Left kidney (tissue), 2 donors: ENCODE measurements around the gene FAS. TPM values are rescaled to one million over a fixed set of nuclear protein-coding genes. Genes with fewer than 3 reads are reported as not detected.

ENCODE experiments used
- DNase-seq: peaks from one replicate; pipeline ENCODE4 v3.0.0-alpha.2; 2013
- polyA plus RNA-seq: library from polyadenylated mRNA; unstranded; fragments of 120-200 nt; gene quantifications from one replicate; pipeline ENCODE4 v1.2.1, GENCODE V29; 2013; ENCODE audit not compliant: insufficient read length

The FAS gene
- polyA plus RNA-seq, 1 donor = 13.4 TPM

GRCh38 chr10:88968391-88968790, 22.2 kb upstream of the FAS start:
- DNase-seq = no peak

GRCh38 chr10:88971221-88972061, 19.2 kb upstream of the FAS start:
- DNase-seq = no peak

- no peak for DNase-seq
Measured at GRCh38 chr10:88974012-88974411, 16.6 kb upstream of the FAS start.

GRCh38 chr10:88974446-88975376, 15.9 kb upstream of the FAS start:
- no peak for DNase-seq

- no peak for DNase-seq
Measured at GRCh38 chr10:88975377-88975720, 15.2 kb upstream of the FAS start.

GRCh38 chr10:88978463-88978862, 12.1 kb upstream of the FAS start:
- no peak for DNase-seq

GRCh38 chr10:88979153-88979562, 11.4 kb upstream of the FAS start:
- DNase-seq = no peak

GRCh38 chr10:88979603-88980002, 11.0 kb upstream of the FAS start:
- DNase-seq = no peak

- DNase-seq = no peak
Measured at GRCh38 chr10:88980247-88980646, 10.4 kb upstream of the FAS start.

GRCh38 chr10:88980800-88981199, 9.8 kb upstream of the FAS start:
- DNase-seq = no peak

- DNase-seq = no peak
Measured at GRCh38 chr10:88981435-88981834, 9.2 kb upstream of the FAS start.

GRCh38 chr10:88982366-88982765, 8.2 kb upstream of the FAS start:
- no peak for DNase-seq

- DNase-seq = no peak
Measured at GRCh38 chr10:88983206-88983605, 7.4 kb upstream of the FAS start.

GRCh38 chr10:88983939-88984338, 6.7 kb upstream of the FAS start:
- DNase-seq = no peak

- DNase-seq = no peak
Measured at GRCh38 chr10:88984525-88984924, 6.1 kb upstream of the FAS start.

- peak; percentile 52 for DNase-seq
Measured at GRCh38 chr10:88986549-88987242, 3.9 kb upstream of the FAS start.

GRCh38 chr10:88987243-88987725, 3.3 kb upstream of the FAS start:
- no peak for DNase-seq

- no peak for DNase-seq
Measured at GRCh38 chr10:88987840-88988239, 2.8 kb upstream of the FAS start.

- no peak for DNase-seq
Measured at GRCh38 chr10:88989423-88989822, 1.2 kb upstream of the FAS start.

GRCh38 chr10:88989824-88990383, 694 bp upstream of the FAS start:
- DNase-seq = peak; percentile 72

- DNase-seq = peak; percentile 68
Measured at GRCh38 chr10:88991161-88991898, 732 bp downstream of the FAS start.
